HepG2 (cell line): ENCODE measurements around the gene LMCD1.

Source experiments
- ATF5 ChIP-seq: sonication (generic); formaldehyde crosslinking; IDR thresholded peaks from 2 replicates; pipeline ENCODE4 v1.4.0; 2020; ENCODE audit warnings: mild to moderate bottlenecking, low read depth, missing genetic modification reagents
- CTCF ChIP-seq: sonication (generic); formaldehyde crosslinking; IDR thresholded peaks from 2 replicates; pipeline ENCODE4 v1.5.0; 2020; ENCODE audit warnings: mild to moderate bottlenecking, missing genetic modification reagents, moderate library complexity
- NBN ChIP-seq: fragments of 450-650 bp; conservative IDR thresholded peaks from 2 replicates; pipeline ENCODE4 v1.6.1; 2017
- ZNF567 ChIP-seq: sonication (generic); formaldehyde crosslinking; IDR thresholded peaks from 2 replicates; pipeline ENCODE4 v1.8.1; 2023; ENCODE audit warnings: mild to moderate bottlenecking, missing genetic modification reagents, borderline replicate concordance

GRCh38 chr3:8485943-8486342, 15.7 kb upstream of the LMCD1 start:
- TF ChIP-seq CTCF (CRISPR knock-in tag) (no peak), ATF5 (no peak), NBN (no peak), ZNF567 (CRISPR knock-in tag) (no peak)
